GM19099 (cell line): ENCODE data around the gene STAG3.

Experiments
- POLR2A ChIP-seq: IDR thresholded peaks from 3 replicates; pipeline ENCODE4 v1.6.1; 2011; ENCODE audit warnings: low read depth; ENCODE audit not compliant: insufficient read length; ENCODE audit errors: extremely low read depth

Gene STAG3

GRCh38 chr7:100177045-100178001, at the start of gene STAG3, which contains the start of gene GPC2:
TSS of gene STAG3 (plus strand) at chr7:100177918. CDS start at chr7:100180557, 2,639 bp downstream.
TSS of gene GPC2 (minus strand) at chr7:100177381. CDS start at chr7:100177199, 182 bp downstream.
- peak; percentile 38 for TF ChIP-seq POLR2A

- no peak for TF ChIP-seq POLR2A
Measured at GRCh38 chr7:100128637-100128963, 49.1 kb upstream of the STAG3 start.

- TF ChIP-seq POLR2A, result no peak
Measured at GRCh38 chr7:100130608-100131453, 46.9 kb upstream of the STAG3 start.

- TF ChIP-seq POLR2A, result no peak
Measured at GRCh38 chr7:100132126-100132525, 45.6 kb upstream of the STAG3 start.

GRCh38 chr7:100132697-100133151, 45.0 kb upstream of the STAG3 start:
- no peak for TF ChIP-seq POLR2A

- no peak for TF ChIP-seq POLR2A
Measured at GRCh38 chr7:100137851-100138760, 39.6 kb upstream of the STAG3 start.

- TF ChIP-seq POLR2A, result no peak
Measured at GRCh38 chr7:100141555-100141949, 36.2 kb upstream of the STAG3 start.

- TF ChIP-seq POLR2A, result no peak
Measured at GRCh38 chr7:100142461-100142860, 35.3 kb upstream of the STAG3 start.

GRCh38 chr7:100147278-100147677, 30.4 kb upstream of the STAG3 start:
- TF ChIP-seq POLR2A, result no peak

GRCh38 chr7:100148225-100148558, 29.5 kb upstream of the STAG3 start:
- no peak for TF ChIP-seq POLR2A

GRCh38 chr7:100148559-100149328, 29.0 kb upstream of the STAG3 start, which contains the start of gene LAMTOR4:
TSS of gene LAMTOR4 (plus strand) at chr7:100148918. CDS start at chr7:100148973, 55 bp downstream.
- TF ChIP-seq POLR2A, result peak; percentile 89

- TF ChIP-seq POLR2A, result no peak
Measured at GRCh38 chr7:100152404-100152803, 25.3 kb upstream of the STAG3 start.

- no peak for TF ChIP-seq POLR2A
Measured at GRCh38 chr7:100152937-100153666, 24.6 kb upstream of the STAG3 start.
